ENCODE data around the gene DAAM1. TPM values are rescaled to one million over a fixed set of nuclear protein-coding genes. Genes with fewer than 3 reads are reported as not detected.

The DAAM1 gene
- total RNA-seq, 3 donors from 2014 or later, result 50.1 to 95.9 (median 64.2) TPM

DNA sequence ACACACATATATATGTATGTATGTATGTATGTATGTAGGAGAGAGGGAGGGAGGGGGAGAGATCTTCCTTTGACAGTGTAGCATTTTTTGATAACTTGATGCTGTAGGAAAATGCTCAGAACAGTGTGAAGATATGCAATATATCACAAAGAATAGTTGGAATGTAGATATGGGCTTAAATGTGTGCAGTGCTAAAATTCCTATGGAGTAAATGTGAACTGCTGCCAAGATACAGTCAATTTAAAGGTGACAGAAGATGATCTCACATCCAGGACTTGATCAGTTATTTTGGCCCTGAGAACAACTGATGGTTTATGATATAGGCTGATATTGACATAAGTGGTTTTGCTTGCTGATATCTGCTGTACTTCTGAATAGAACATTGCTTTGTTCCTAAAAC lies 84.2 kb downstream of the DAAM1 start:
- intact Hi-C loops (cut with DNase I; ENCODE audit: low total_unique reads), result no loop called here
- Histone ChIP-seq H3K27me3 (no peaks in the 10 kb centered on the region), H3K36me3 (no peaks in the 10 kb centered on the region), H3K4me1 (peaks cover 0 to 15% of the 10 kb centered on the region in 2 donors), H3K27ac (peak overlapping the region; percentile 22 to 48), H3K4me3 (no peak overlapping the region), H3K9me3 (no peaks in the 10 kb centered on the region)
- TF ChIP-seq POLR2AphosphoS5 (IDR thresholded peaks at IDR 0.05) (no peak), POLR2A (IDR thresholded peaks at IDR 0.05) (no peak)
- TF ChIP-seq, protein P1, sequence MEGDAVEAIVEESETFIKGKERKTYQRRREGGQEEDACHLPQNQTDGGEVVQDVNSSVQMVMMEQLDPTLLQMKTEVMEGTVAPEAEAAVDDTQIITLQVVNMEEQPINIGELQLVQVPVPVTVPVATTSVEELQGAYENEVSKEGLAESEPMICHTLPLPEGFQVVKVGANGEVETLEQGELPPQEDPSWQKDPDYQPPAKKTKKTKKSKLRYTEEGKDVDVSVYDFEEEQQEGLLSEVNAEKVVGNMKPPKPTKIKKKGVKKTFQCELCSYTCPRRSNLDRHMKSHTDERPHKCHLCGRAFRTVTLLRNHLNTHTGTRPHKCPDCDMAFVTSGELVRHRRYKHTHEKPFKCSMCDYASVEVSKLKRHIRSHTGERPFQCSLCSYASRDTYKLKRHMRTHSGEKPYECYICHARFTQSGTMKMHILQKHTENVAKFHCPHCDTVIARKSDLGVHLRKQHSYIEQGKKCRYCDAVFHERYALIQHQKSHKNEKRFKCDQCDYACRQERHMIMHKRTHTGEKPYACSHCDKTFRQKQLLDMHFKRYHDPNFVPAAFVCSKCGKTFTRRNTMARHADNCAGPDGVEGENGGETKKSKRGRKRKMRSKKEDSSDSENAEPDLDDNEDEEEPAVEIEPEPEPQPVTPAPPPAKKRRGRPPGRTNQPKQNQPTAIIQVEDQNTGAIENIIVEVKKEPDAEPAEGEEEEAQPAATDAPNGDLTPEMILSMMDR (IDR thresholded peaks at IDR 0.05), result no peak
- no peak for DNase-seq (ENCODE audit: low spot score in 2 of 2)

DNA sequence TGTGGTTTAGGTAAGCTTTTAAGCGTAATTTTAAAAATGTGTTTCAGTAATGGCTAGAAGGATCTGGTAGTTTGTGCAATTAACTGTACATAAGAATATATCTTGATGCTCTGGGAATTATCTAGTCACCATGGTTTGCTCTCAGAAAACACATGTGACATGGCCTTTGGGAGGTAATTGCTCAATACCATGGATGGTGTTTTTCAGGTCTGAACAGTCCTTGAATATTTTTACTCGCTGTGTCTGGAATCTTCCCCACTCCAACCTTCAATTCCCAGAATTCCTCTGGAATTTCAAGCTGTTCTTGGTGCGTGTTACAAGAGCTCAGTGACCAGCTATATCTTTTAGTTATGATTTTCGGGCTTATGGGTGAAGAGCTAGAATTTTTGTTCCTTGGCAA lies 85.3 kb downstream of the DAAM1 start:
- peak overlapping the region; percentile 21 to 86 for H3K27ac ChIP-seq
- H3K4me1 ChIP-seq, result peaks cover 0 to 15% of the 10 kb centered on the region in 2 donors
- intact Hi-C loops (cut with DNase I; ENCODE audit: low total_unique reads), result no loop called here
- peak in 1 of 2 donors; percentile 33 for DNase-seq (ENCODE audit: low spot score in 2 of 2)
- H3K4me3 ChIP-seq, result no peak overlapping the region
- H3K36me3 ChIP-seq, result no peaks in the 10 kb centered on the region
- H3K9me3 ChIP-seq, result no peaks in the 10 kb centered on the region
- H3K27me3 ChIP-seq, result no peaks in the 10 kb centered on the region
- peak in 1 of 3 donors; percentile 39 for TF ChIP-seq POLR2AphosphoS5 (IDR thresholded peaks at IDR 0.05)
- TF ChIP-seq, protein P1 (IDR thresholded peaks at IDR 0.05), result no peak

DNA sequence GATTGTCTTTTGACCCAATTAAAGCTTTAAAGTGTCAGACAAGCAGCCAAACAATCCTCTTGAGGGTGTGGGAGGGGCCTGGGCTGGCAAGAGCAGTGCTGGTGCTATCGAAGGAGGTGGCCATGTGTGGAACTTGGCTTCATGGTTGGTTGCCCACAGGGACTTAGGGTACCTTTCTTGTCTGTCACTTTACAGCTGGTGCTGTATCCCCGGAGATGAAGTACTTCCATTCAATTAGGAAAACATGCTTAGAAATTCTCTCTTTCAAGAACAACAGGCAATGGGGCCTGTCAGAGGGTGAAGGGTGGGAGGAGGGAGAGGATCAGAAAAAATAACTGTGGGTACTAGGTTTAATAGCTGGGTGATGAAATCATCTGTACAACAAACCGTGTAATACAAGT lies 86.5 kb downstream of the DAAM1 start:
- H3K4me1 ChIP-seq, result peaks cover 0 to 15% of the 10 kb centered on the region in 2 donors
- DNase-seq (ENCODE audit: low spot score in 2 of 2), result no peak
- intact Hi-C loops (cut with DNase I; ENCODE audit: low total_unique reads), result no loop called here
- no peak overlapping the region for H3K4me3 ChIP-seq
- TF ChIP-seq POLR2A (IDR thresholded peaks at IDR 0.05), result no peak
- no peak for TF ChIP-seq POLR2AphosphoS5 (IDR thresholded peaks at IDR 0.05)
- TF ChIP-seq, protein P1 (IDR thresholded peaks at IDR 0.05), result no peak
- H3K36me3 ChIP-seq, result no peaks in the 10 kb centered on the region
- H3K27me3 ChIP-seq, result no peaks in the 10 kb centered on the region
- H3K27ac ChIP-seq, result peak overlapping the region; percentile 86 to 88
- H3K9me3 ChIP-seq, result no peaks in the 10 kb centered on the region

DNA sequence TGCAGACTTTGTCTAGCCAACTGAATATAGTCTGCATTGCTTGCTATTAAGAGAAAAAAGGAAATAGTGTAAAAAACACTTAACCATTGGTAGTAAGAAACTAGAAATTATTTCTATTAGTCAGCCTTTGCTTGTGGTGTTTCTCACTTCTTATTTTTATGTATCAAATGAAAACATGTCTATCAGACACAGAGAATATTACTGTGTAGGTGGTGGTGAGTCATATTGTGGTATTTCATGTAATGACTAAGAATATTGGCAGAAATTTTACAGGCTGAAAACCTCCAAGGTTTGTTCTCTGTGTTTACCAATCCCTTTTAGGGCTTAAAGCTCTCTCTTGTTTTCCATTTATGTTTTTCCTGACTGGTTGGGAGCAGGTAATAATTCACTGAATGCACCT lies 87.2 kb downstream of the DAAM1 start:
- Histone ChIP-seq H3K27ac (peak overlapping the region; percentile 52 to 86), H3K36me3 (no peaks in the 10 kb centered on the region), H3K4me3 (no peak overlapping the region), H3K9me3 (no peaks in the 10 kb centered on the region), H3K27me3 (no peaks in the 10 kb centered on the region), H3K4me1 (peaks cover 0 to 15% of the 10 kb centered on the region in 2 donors)
- DNase-seq (ENCODE audit: low spot score in 2 of 2), result no peak
- TF ChIP-seq, protein P1 (IDR thresholded peaks at IDR 0.05), result no peak
- TF ChIP-seq POLR2A (IDR thresholded peaks at IDR 0.05), result no peak
- no peak for TF ChIP-seq POLR2AphosphoS5 (IDR thresholded peaks at IDR 0.05)
- intact Hi-C loops (cut with DNase I; ENCODE audit: low total_unique reads), result no loop called here

DNA sequence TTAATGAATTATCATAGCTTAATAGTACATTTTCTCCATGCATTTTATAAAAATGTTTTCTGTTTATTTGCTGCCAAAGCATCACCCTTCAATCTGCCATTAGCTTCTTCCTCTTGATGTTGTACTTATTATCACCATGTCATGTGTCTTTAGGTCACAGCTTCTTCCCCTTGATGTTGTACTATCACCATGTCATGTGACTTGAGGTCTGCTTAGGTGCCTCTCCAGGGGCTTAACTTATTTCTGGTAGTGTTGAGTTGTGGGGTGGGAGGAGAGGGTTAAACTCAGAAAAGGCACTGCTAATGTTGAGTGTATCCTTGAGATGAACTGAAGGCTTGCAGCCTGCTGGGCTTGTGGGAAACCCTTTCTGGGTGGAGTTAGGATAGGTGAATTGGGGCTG lies 87.8 kb downstream of the DAAM1 start:
- intact Hi-C loops (cut with DNase I; ENCODE audit: low total_unique reads), result no loop called here
- DNase-seq (ENCODE audit: low spot score in 2 of 2), result no peak
- TF ChIP-seq POLR2AphosphoS5 (IDR thresholded peaks at IDR 0.05), result no peak
- TF ChIP-seq, protein P1 (IDR thresholded peaks at IDR 0.05), result no peak
- no peak for TF ChIP-seq POLR2A (IDR thresholded peaks at IDR 0.05)

More for the DNA sequence above, 87.8 kb downstream of the DAAM1 start:
- no peak overlapping the region for H3K4me3 ChIP-seq
- H3K9me3 ChIP-seq, result no peaks in the 10 kb centered on the region
- no peaks in the 10 kb centered on the region for H3K36me3 ChIP-seq
- H3K27ac ChIP-seq, result peak overlapping the region; percentile 52 to 86
- peaks cover 0 to 15% of the 10 kb centered on the region in 2 donors for H3K4me1 ChIP-seq
- no peaks in the 10 kb centered on the region for H3K27me3 ChIP-seq

Measured in breast epithelium (tissue), 4 donors.